Ishikawa (cell line): ENCODE results near the gene FAM222A.

ENCODE experiments used
- CEBPB ChIP-seq: IDR thresholded peaks from 2 replicates; pipeline ENCODE4 v1.6.1; 2012
- EGR1 ChIP-seq: IDR thresholded peaks from 2 replicates; pipeline ENCODE4 v1.6.1; 2012
- EP300 ChIP-seq: IDR thresholded peaks from 2 replicates; pipeline ENCODE4 v1.6.1; 2012; ENCODE audit warnings: borderline replicate concordance
- FOXM1 ChIP-seq: IDR thresholded peaks from 2 replicates; pipeline ENCODE4 v1.6.1; 2012; ENCODE audit warnings: low read depth, borderline replicate concordance
- RAD21 ChIP-seq: IDR thresholded peaks from 2 replicates; pipeline ENCODE4 v1.6.1; 2012; ENCODE audit warnings: low read depth
- TAF1 ChIP-seq: IDR thresholded peaks from 2 replicates; pipeline ENCODE4 v1.6.1; 2012; ENCODE audit warnings: low read depth, mild to moderate bottlenecking
- YY1 ChIP-seq: IDR thresholded peaks from 2 replicates; pipeline ENCODE4 v1.6.1; 2012; ENCODE audit warnings: low read depth
- ZBTB7A ChIP-seq: IDR thresholded peaks from 2 replicates; pipeline ENCODE4 v1.6.1; 2012; ENCODE audit warnings: low read depth
- TF ChIP-seq, protein P1 (sequence below): IDR thresholded peaks from 2 replicates; pipeline ENCODE4 v1.6.1; 2012
- TF ChIP-seq, protein P2 (sequence below): IDR thresholded peaks from 2 replicates; pipeline ENCODE4 v1.6.1; 2012; ENCODE audit warnings: low read depth, mild to moderate bottlenecking

GRCh38 chr12:109664402-109664801 is 49.2 kb upstream of the FAM222A start:
- TF ChIP-seq TAF1 = no peak
- TF ChIP-seq CEBPB = no peak
- TF ChIP-seq, protein P1, sequence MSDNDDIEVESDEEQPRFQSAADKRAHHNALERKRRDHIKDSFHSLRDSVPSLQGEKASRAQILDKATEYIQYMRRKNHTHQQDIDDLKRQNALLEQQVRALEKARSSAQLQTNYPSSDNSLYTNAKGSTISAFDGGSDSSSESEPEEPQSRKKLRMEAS = no peak
- no peak for TF ChIP-seq EP300
- no peak for TF ChIP-seq ZBTB7A
- no peak for TF ChIP-seq EGR1
- no peak for TF ChIP-seq RAD21
- no peak for TF ChIP-seq FOXM1
- TF ChIP-seq, protein P2, sequence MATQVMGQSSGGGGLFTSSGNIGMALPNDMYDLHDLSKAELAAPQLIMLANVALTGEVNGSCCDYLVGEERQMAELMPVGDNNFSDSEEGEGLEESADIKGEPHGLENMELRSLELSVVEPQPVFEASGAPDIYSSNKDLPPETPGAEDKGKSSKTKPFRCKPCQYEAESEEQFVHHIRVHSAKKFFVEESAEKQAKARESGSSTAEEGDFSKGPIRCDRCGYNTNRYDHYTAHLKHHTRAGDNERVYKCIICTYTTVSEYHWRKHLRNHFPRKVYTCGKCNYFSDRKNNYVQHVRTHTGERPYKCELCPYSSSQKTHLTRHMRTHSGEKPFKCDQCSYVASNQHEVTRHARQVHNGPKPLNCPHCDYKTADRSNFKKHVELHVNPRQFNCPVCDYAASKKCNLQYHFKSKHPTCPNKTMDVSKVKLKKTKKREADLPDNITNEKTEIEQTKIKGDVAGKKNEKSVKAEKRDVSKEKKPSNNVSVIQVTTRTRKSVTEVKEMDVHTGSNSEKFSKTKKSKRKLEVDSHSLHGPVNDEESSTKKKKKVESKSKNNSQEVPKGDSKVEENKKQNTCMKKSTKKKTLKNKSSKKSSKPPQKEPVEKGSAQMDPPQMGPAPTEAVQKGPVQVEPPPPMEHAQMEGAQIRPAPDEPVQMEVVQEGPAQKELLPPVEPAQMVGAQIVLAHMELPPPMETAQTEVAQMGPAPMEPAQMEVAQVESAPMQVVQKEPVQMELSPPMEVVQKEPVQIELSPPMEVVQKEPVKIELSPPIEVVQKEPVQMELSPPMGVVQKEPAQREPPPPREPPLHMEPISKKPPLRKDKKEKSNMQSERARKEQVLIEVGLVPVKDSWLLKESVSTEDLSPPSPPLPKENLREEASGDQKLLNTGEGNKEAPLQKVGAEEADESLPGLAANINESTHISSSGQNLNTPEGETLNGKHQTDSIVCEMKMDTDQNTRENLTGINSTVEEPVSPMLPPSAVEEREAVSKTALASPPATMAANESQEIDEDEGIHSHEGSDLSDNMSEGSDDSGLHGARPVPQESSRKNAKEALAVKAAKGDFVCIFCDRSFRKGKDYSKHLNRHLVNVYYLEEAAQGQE = no peak
- no peak for TF ChIP-seq YY1
